ENCODE results near the gene ABLIM2.

Gene ABLIM2

GRCh38 chr4:8148785-8149435 is 9.7 kb downstream of the ABLIM2 start:
- Histone ChIP-seq H3K36me3 (ENCODE audit: low read length) (no peaks in the 10 kb centered on the region), H3K9me2 (replicated peaks; ENCODE audit: insufficient read depth, low read length) (no peaks in the 10 kb centered on the region), H3K9me3 (ENCODE audit: insufficient read depth, low read length) (no peaks in the 10 kb centered on the region), H3K79me2 (ENCODE audit: insufficient read depth, low read length) (no peaks in the 10 kb centered on the region), H3K4me3 (ENCODE audit: insufficient read depth, low read length, poor library complexity, severe bottlenecking) (no peak overlapping the region), H3K27ac (ENCODE audit: low read depth, low read length) (no peak overlapping the region), H3K27me3 (ENCODE audit: low read length) (no peaks in the 10 kb centered on the region), H3F3A (ENCODE audit: insufficient read depth) (no peaks in the 10 kb centered on the region), H2AFZ (ENCODE audit: low read depth, low read length, severe bottlenecking) (no peak overlapping the region), H4K20me1 (ENCODE audit: low read depth, low read length) (no peaks in the 10 kb centered on the region), H3K9ac (ENCODE audit: low read length) (no peak overlapping the region), H3K4me2 (ENCODE audit: low read depth, low read length, poor library complexity, severe bottlenecking) (no peak overlapping the region)
- no peak for TF ChIP-seq EZH2phosphoT487 (conservative IDR thresholded peaks at IDR 0.05; ENCODE audit: low read length)

- H3K9me2 ChIP-seq (replicated peaks; ENCODE audit: insufficient read depth, low read length): no peaks in the 10 kb centered on the region
- no peaks in the 10 kb centered on the region for H3K36me3 ChIP-seq (ENCODE audit: low read length)
- no peaks in the 10 kb centered on the region for H3K9me3 ChIP-seq (ENCODE audit: insufficient read depth, low read length)
- H3K27me3 ChIP-seq (ENCODE audit: low read length): no peaks in the 10 kb centered on the region
- H3K9ac ChIP-seq (ENCODE audit: low read length): no peak overlapping the region
- H4K20me1 ChIP-seq (ENCODE audit: low read depth, low read length): no peaks in the 10 kb centered on the region
- H3K27ac ChIP-seq (ENCODE audit: low read depth, low read length): no peak overlapping the region
- no peaks in the 10 kb centered on the region for H3F3A ChIP-seq (ENCODE audit: insufficient read depth)
- H3K79me2 ChIP-seq (ENCODE audit: insufficient read depth, low read length): no peaks in the 10 kb centered on the region
- H3K4me2 ChIP-seq (ENCODE audit: low read depth, low read length, poor library complexity, severe bottlenecking): no peak overlapping the region
- H3K4me3 ChIP-seq (ENCODE audit: insufficient read depth, low read length, poor library complexity, severe bottlenecking): no peak overlapping the region
- TF ChIP-seq CTCF (IDR thresholded peaks at IDR 0.05; ENCODE audit: insufficient read depth, low read length, poor library complexity, severe bottlenecking): no peak
- no peak for TF ChIP-seq EZH2phosphoT487 (conservative IDR thresholded peaks at IDR 0.05; ENCODE audit: low read length)
- no peak overlapping the region for H2AFZ ChIP-seq (ENCODE audit: low read depth, low read length, severe bottlenecking)
Observed at GRCh38 chr4:8148159-8148558, 10.5 kb downstream of the ABLIM2 start.

- no peak for TF ChIP-seq EZH2phosphoT487 (conservative IDR thresholded peaks at IDR 0.05; ENCODE audit: low read length)
- TF ChIP-seq CTCF (IDR thresholded peaks at IDR 0.05; ENCODE audit: insufficient read depth, low read length, poor library complexity, severe bottlenecking): no peak
- Histone ChIP-seq H2AFZ (ENCODE audit: low read depth, low read length, severe bottlenecking) (no peak overlapping the region), H4K20me1 (ENCODE audit: low read depth, low read length) (no peaks in the 10 kb centered on the region), H3K9me3 (ENCODE audit: insufficient read depth, low read length) (no peaks in the 10 kb centered on the region), H3K9me2 (replicated peaks; ENCODE audit: insufficient read depth, low read length) (no peaks in the 10 kb centered on the region), H3F3A (ENCODE audit: insufficient read depth) (no peaks in the 10 kb centered on the region), H3K27ac (ENCODE audit: low read depth, low read length) (no peak overlapping the region), H3K79me2 (ENCODE audit: insufficient read depth, low read length) (no peaks in the 10 kb centered on the region), H3K36me3 (ENCODE audit: low read length) (no peaks in the 10 kb centered on the region), H3K27me3 (ENCODE audit: low read length) (no peaks in the 10 kb centered on the region), H3K4me2 (ENCODE audit: low read depth, low read length, poor library complexity, severe bottlenecking) (no peak overlapping the region), H3K4me3 (ENCODE audit: insufficient read depth, low read length, poor library complexity, severe bottlenecking) (no peak overlapping the region), H3K9ac (ENCODE audit: low read length) (no peak overlapping the region)
Observed at GRCh38 chr4:8147231-8147970, 11.2 kb downstream of the ABLIM2 start.

- no peaks in the 10 kb centered on the region for H3K9me3 ChIP-seq (ENCODE audit: insufficient read depth, low read length)
- no peaks in the 10 kb centered on the region for H3K79me2 ChIP-seq (ENCODE audit: insufficient read depth, low read length)
- H4K20me1 ChIP-seq (ENCODE audit: low read depth, low read length): no peaks in the 10 kb centered on the region
- no peak overlapping the region for H2AFZ ChIP-seq (ENCODE audit: low read depth, low read length, severe bottlenecking)
- no peak overlapping the region for H3K9ac ChIP-seq (ENCODE audit: low read length)
- H3K9me2 ChIP-seq (replicated peaks; ENCODE audit: insufficient read depth, low read length): no peaks in the 10 kb centered on the region
- no peak for TF ChIP-seq EZH2phosphoT487 (conservative IDR thresholded peaks at IDR 0.05; ENCODE audit: low read length)
- TF ChIP-seq CTCF (IDR thresholded peaks at IDR 0.05; ENCODE audit: insufficient read depth, low read length, poor library complexity, severe bottlenecking): no peak
- no peaks in the 10 kb centered on the region for H3K27me3 ChIP-seq (ENCODE audit: low read length)
- no peak overlapping the region for H3K4me2 ChIP-seq (ENCODE audit: low read depth, low read length, poor library complexity, severe bottlenecking)
- no peak overlapping the region for H3K27ac ChIP-seq (ENCODE audit: low read depth, low read length)
- H3K36me3 ChIP-seq (ENCODE audit: low read length): no peaks in the 10 kb centered on the region
- no peak overlapping the region for H3K4me3 ChIP-seq (ENCODE audit: insufficient read depth, low read length, poor library complexity, severe bottlenecking)
- H3F3A ChIP-seq (ENCODE audit: insufficient read depth): no peaks in the 10 kb centered on the region
Observed at GRCh38 chr4:8146157-8146556, 12.5 kb downstream of the ABLIM2 start.
